ENCODE data around the gene TMC2.

The TMC2 gene

GRCh38 chr20:2509468-2509781 lies 26.9 kb upstream of the TMC2 start:
- no peaks in the 10 kb centered on the region for H3K9me3 ChIP-seq (ENCODE audit: insufficient read depth, low read length)
- no peak for TF ChIP-seq EZH2phosphoT487 (conservative IDR thresholded peaks at IDR 0.05; ENCODE audit: low read length)
- no peak for TF ChIP-seq CTCF (IDR thresholded peaks at IDR 0.05; ENCODE audit: insufficient read depth, low read length, poor library complexity, severe bottlenecking)
- no peaks in the 10 kb centered on the region for H3K9me2 ChIP-seq (replicated peaks; ENCODE audit: insufficient read depth, low read length)
- no peak overlapping the region for H3K27ac ChIP-seq (ENCODE audit: low read depth, low read length)
- H3K79me2 ChIP-seq (ENCODE audit: insufficient read depth, low read length): peaks cover 17% of the 10 kb centered on the region
- H3K4me2 ChIP-seq (ENCODE audit: low read depth, low read length, poor library complexity, severe bottlenecking): peak overlapping the region; percentile 88
- peak overlapping the region; percentile 86 for H3K4me3 ChIP-seq (ENCODE audit: insufficient read depth, low read length, poor library complexity, severe bottlenecking)
- H3K9ac ChIP-seq (ENCODE audit: low read length): peak overlapping the region; percentile 83
- H2AFZ ChIP-seq (ENCODE audit: low read depth, low read length, severe bottlenecking): peak overlapping the region; percentile 91
- no peaks in the 10 kb centered on the region for H3F3A ChIP-seq (ENCODE audit: insufficient read depth)
- no peaks in the 10 kb centered on the region for H3K36me3 ChIP-seq (ENCODE audit: low read length)
- H3K27me3 ChIP-seq (ENCODE audit: low read length): no peaks in the 10 kb centered on the region
- H4K20me1 ChIP-seq (ENCODE audit: low read depth, low read length): no peaks in the 10 kb centered on the region

DNA sequence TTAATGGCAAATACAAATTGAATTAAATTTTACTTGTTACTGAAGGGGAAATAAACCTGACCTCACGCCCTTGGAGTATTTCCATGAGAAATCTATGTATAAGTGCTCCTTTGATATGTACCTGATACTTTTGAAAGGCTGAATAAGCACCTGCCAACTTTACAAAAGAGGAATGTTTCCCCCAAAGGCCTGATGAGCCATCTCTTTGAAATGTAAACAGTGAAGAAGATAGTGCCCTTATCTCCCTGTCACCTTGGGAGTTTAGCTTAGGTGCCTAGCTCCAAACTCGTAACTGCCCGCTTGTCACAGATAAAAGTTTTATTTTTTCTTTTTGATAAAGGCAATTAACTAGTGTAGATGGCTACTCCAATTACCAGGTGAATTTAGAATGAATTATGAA lies 26.6 kb upstream of the TMC2 start:
- Histone ChIP-seq H3K9ac (ENCODE audit: low read length) (no peak overlapping the region), H3K79me2 (ENCODE audit: insufficient read depth, low read length) (peaks cover 17% of the 10 kb centered on the region), H3K4me2 (ENCODE audit: low read depth, low read length, poor library complexity, severe bottlenecking) (peak overlapping the region; percentile 88), H3K36me3 (ENCODE audit: low read length) (no peaks in the 10 kb centered on the region), H3K27ac (ENCODE audit: low read depth, low read length) (no peak overlapping the region), H3F3A (ENCODE audit: insufficient read depth) (no peaks in the 10 kb centered on the region), H3K4me3 (ENCODE audit: insufficient read depth, low read length, poor library complexity, severe bottlenecking) (peak overlapping the region; percentile 86), H3K27me3 (ENCODE audit: low read length) (no peaks in the 10 kb centered on the region), H3K9me2 (replicated peaks; ENCODE audit: insufficient read depth, low read length) (no peaks in the 10 kb centered on the region), H3K9me3 (ENCODE audit: insufficient read depth, low read length) (no peaks in the 10 kb centered on the region), H4K20me1 (ENCODE audit: low read depth, low read length) (no peaks in the 10 kb centered on the region), H2AFZ (ENCODE audit: low read depth, low read length, severe bottlenecking) (peak overlapping the region; percentile 91)
- TF ChIP-seq EZH2phosphoT487 (conservative IDR thresholded peaks at IDR 0.05; ENCODE audit: low read length) (no peak), CTCF (IDR thresholded peaks at IDR 0.05; ENCODE audit: insufficient read depth, low read length, poor library complexity, severe bottlenecking) (no peak)

DNA sequence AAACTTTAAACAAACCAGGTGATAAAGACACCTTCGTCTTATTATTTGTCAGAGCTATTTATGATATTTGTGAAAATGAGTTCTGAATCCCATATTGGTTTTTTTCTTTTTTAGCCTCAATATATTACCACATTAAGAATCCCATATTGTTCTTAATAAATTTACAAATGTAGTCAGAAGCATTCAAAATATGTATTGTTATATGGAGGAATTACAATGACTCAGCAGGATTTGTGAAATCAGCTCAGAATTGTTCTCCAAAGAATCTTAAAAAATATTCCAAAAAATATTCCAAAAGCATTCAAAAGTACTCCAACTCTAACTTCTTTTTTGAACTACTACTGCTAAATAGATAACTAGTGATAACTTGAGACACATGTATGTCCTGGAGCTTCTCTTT lies 21.2 kb upstream of the TMC2 start:
- Histone ChIP-seq H3K36me3 (ENCODE audit: low read length) (no peaks in the 10 kb centered on the region), H3K4me2 (ENCODE audit: low read depth, low read length, poor library complexity, severe bottlenecking) (no peak overlapping the region), H4K20me1 (ENCODE audit: low read depth, low read length) (no peaks in the 10 kb centered on the region), H3K27me3 (ENCODE audit: low read length) (no peaks in the 10 kb centered on the region), H3K9ac (ENCODE audit: low read length) (no peak overlapping the region), H3K79me2 (ENCODE audit: insufficient read depth, low read length) (no peaks in the 10 kb centered on the region), H3K9me2 (replicated peaks; ENCODE audit: insufficient read depth, low read length) (no peaks in the 10 kb centered on the region), H3K4me3 (ENCODE audit: insufficient read depth, low read length, poor library complexity, severe bottlenecking) (no peak overlapping the region), H3F3A (ENCODE audit: insufficient read depth) (no peaks in the 10 kb centered on the region), H2AFZ (ENCODE audit: low read depth, low read length, severe bottlenecking) (no peak overlapping the region), H3K9me3 (ENCODE audit: insufficient read depth, low read length) (no peaks in the 10 kb centered on the region), H3K27ac (ENCODE audit: low read depth, low read length) (no peak overlapping the region)
- TF ChIP-seq CTCF (IDR thresholded peaks at IDR 0.05; ENCODE audit: insufficient read depth, low read length, poor library complexity, severe bottlenecking) (no peak), EZH2phosphoT487 (conservative IDR thresholded peaks at IDR 0.05; ENCODE audit: low read length) (no peak)

GRCh38 chr20:2516399-2516798 lies 20.0 kb upstream of the TMC2 start:
- H3F3A ChIP-seq (ENCODE audit: insufficient read depth): no peaks in the 10 kb centered on the region
- no peak overlapping the region for H3K4me2 ChIP-seq (ENCODE audit: low read depth, low read length, poor library complexity, severe bottlenecking)
- H3K4me3 ChIP-seq (ENCODE audit: insufficient read depth, low read length, poor library complexity, severe bottlenecking): no peak overlapping the region
- H3K27me3 ChIP-seq (ENCODE audit: low read length): no peaks in the 10 kb centered on the region
- no peaks in the 10 kb centered on the region for H3K36me3 ChIP-seq (ENCODE audit: low read length)
- H4K20me1 ChIP-seq (ENCODE audit: low read depth, low read length): no peaks in the 10 kb centered on the region
- no peaks in the 10 kb centered on the region for H3K79me2 ChIP-seq (ENCODE audit: insufficient read depth, low read length)
- H2AFZ ChIP-seq (ENCODE audit: low read depth, low read length, severe bottlenecking): no peak overlapping the region
- H3K9me3 ChIP-seq (ENCODE audit: insufficient read depth, low read length): no peaks in the 10 kb centered on the region
- no peak for TF ChIP-seq EZH2phosphoT487 (conservative IDR thresholded peaks at IDR 0.05; ENCODE audit: low read length)
- TF ChIP-seq CTCF (IDR thresholded peaks at IDR 0.05; ENCODE audit: insufficient read depth, low read length, poor library complexity, severe bottlenecking): no peak
- no peak overlapping the region for H3K9ac ChIP-seq (ENCODE audit: low read length)
- H3K27ac ChIP-seq (ENCODE audit: low read depth, low read length): no peak overlapping the region
- H3K9me2 ChIP-seq (replicated peaks; ENCODE audit: insufficient read depth, low read length): no peaks in the 10 kb centered on the region
